H9 (cell line): Measurements from ENCODE around the gene SHANK3. TPM values are rescaled to one million over a fixed set of nuclear protein-coding genes. Genes with fewer than 3 reads are reported as not detected.
A peak's percentile ranks its signal among the peaks of the same experiment; 100 is the strongest.

ENCODE experiments used
- DNase-seq: peaks from one replicate; pipeline ENCODE4 v3.0.0-alpha.2; 2017
- H2AFZ ChIP-seq: one replicate; pipeline ENCODE4 v1.6.1; 2013; ENCODE audit warnings: mild to moderate bottlenecking, low read length, control low read depth, moderate library complexity
- H2AK5ac ChIP-seq: 2 replicates; pipeline ENCODE4 v1.6.1; 2013; ENCODE audit warnings: low read length, control low read depth, mixed read lengths; ENCODE audit not compliant: insufficient read length
- H2BK120ac ChIP-seq: one replicate; pipeline ENCODE4 v1.6.1; 2013; ENCODE audit warnings: low read depth, mild to moderate bottlenecking, low read length, control low read depth, inconsistent platforms; ENCODE audit not compliant: poor library complexity, severe bottlenecking
- H2BK12ac ChIP-seq: 2 replicates; pipeline ENCODE4 v1.6.1; 2013; ENCODE audit warnings: low read length, control low read depth, mixed read lengths, low read depth; ENCODE audit not compliant: insufficient read length
- H2BK15ac ChIP-seq: 2 replicates; pipeline ENCODE4 v1.6.1; 2013; ENCODE audit warnings: low read depth, low read length, control low read depth
- H2BK20ac ChIP-seq: one replicate; pipeline ENCODE4 v1.6.1; 2013; ENCODE audit warnings: low read depth, mild to moderate bottlenecking, low read length, control low read depth, inconsistent platforms; ENCODE audit not compliant: poor library complexity, severe bottlenecking
- H2BK5ac ChIP-seq: 2 replicates; pipeline ENCODE4 v1.6.1; 2013; ENCODE audit warnings: low read length, control low read depth, mixed read lengths; ENCODE audit not compliant: insufficient read length
- H3K14ac ChIP-seq: 2 replicates; pipeline ENCODE4 v1.6.1; 2013; ENCODE audit warnings: low read length, control low read depth; ENCODE audit not compliant: insufficient read depth
- H3K18ac ChIP-seq: 2 replicates; pipeline ENCODE4 v1.6.1; 2013; ENCODE audit warnings: low read depth, mild to moderate bottlenecking, mixed read lengths, low read length, control low read depth; ENCODE audit not compliant: insufficient read length
- H3K23ac ChIP-seq: 2 replicates; pipeline ENCODE4 v1.6.1; 2013; ENCODE audit warnings: low read length, control low read depth, mixed read lengths, low read depth; ENCODE audit not compliant: insufficient read length
- H3K23me2 ChIP-seq: 2 replicates; pipeline ENCODE4 v1.6.1; 2013; ENCODE audit warnings: low read depth, mild to moderate bottlenecking, mixed read lengths, low read length, control low read depth; ENCODE audit not compliant: insufficient read length, poor library complexity, severe bottlenecking
- H3K27ac ChIP-seq: 2 replicates; pipeline ENCODE4 v1.5.1; 2013; ENCODE audit warnings: low read length, control low read depth, mixed read lengths, low read depth; ENCODE audit not compliant: insufficient read length
- H3K27me3 ChIP-seq: 2 replicates; pipeline ENCODE4 v1.6.1; 2013; ENCODE audit warnings: low read length, control low read depth, inconsistent platforms; ENCODE audit not compliant: insufficient read depth
- H3K4ac ChIP-seq: 2 replicates; pipeline ENCODE4 v1.6.1; 2013; ENCODE audit warnings: low read depth, mild to moderate bottlenecking, control low read depth, inconsistent platforms, low read length, moderate library complexity
- H3K4me1 ChIP-seq: 2 replicates; pipeline ENCODE4 v1.6.1; 2013; ENCODE audit warnings: low read length, control low read depth, inconsistent platforms; ENCODE audit not compliant: insufficient read depth
- H3K4me2 ChIP-seq: 2 replicates; pipeline ENCODE4 v1.6.1; 2013; ENCODE audit warnings: low read length, control low read depth, mixed read lengths; ENCODE audit not compliant: insufficient read length, insufficient read depth
- H3K56ac ChIP-seq: 2 replicates; pipeline ENCODE4 v1.6.1; 2013; ENCODE audit warnings: low read depth, mild to moderate bottlenecking, mixed read lengths, low read length, control low read depth; ENCODE audit not compliant: insufficient read length
- H3K79me1 ChIP-seq: 2 replicates; pipeline ENCODE4 v1.6.1; 2013; ENCODE audit warnings: low read depth, mild to moderate bottlenecking, moderate library complexity, low read length, control low read depth, inconsistent platforms; ENCODE audit not compliant: insufficient read depth, poor library complexity, severe bottlenecking
- H3K79me2 ChIP-seq: 2 replicates; pipeline ENCODE4 v1.6.1; 2013; ENCODE audit warnings: low read length, control low read depth, inconsistent platforms; ENCODE audit not compliant: insufficient read depth
- H3K9ac ChIP-seq: 2 replicates; pipeline ENCODE4 v1.6.1; 2013; ENCODE audit warnings: low read length, control low read depth, mixed read lengths; ENCODE audit not compliant: insufficient read length; ENCODE audit errors: extremely low read depth
- H3K9me3 ChIP-seq: one replicate; pipeline ENCODE4 v1.6.1; 2013; ENCODE audit warnings: low read depth, low read length, inconsistent platforms; ENCODE audit not compliant: control insufficient read depth
- H3T11ph ChIP-seq: one replicate; pipeline ENCODE4 v1.6.1; 2013; ENCODE audit warnings: mild to moderate bottlenecking, low read length, control low read depth, inconsistent platforms
- H4K20me1 ChIP-seq: one replicate; pipeline ENCODE4 v1.6.1; 2013; ENCODE audit not compliant: control insufficient read depth, insufficient read length, insufficient read depth
- H4K5ac ChIP-seq: 2 replicates; pipeline ENCODE4 v1.6.1; 2013; ENCODE audit warnings: low read depth, mild to moderate bottlenecking, mixed read lengths, low read length, control low read depth; ENCODE audit not compliant: insufficient read length
- H4K8ac ChIP-seq: replicated peaks from 2 replicates; pipeline ENCODE4 v1.6.1; 2013; ENCODE audit warnings: low read length, control low read depth, mixed read lengths, low read depth; ENCODE audit not compliant: insufficient read length
- H4K91ac ChIP-seq: 2 replicates; pipeline ENCODE4 v1.6.1; 2013; ENCODE audit warnings: low read depth, mild to moderate bottlenecking, moderate library complexity, mixed read lengths, low read length, control low read depth; ENCODE audit not compliant: insufficient read length
- H3K27ac Mint-ChIP-seq, 3 experiments: 2 replicates in 2 of 3; 3 replicates in 1 of 3; pipeline ENCODE4 v1.8.0; 2020 to 2021; ENCODE audit warnings: mixed read lengths in 3 of 3, mild to moderate bottlenecking in 1 of 3, moderate library complexity in 1 of 3
- H3K27me3 Mint-ChIP-seq: 2 replicates; pipeline ENCODE4 v1.8.0; 2021; ENCODE audit warnings: low read depth, mild to moderate bottlenecking, moderate library complexity, mixed read lengths
- H3K36me3 Mint-ChIP-seq, 3 experiments: 2 replicates in 2 of 3; 3 replicates in 1 of 3; pipeline ENCODE4 v1.8.0; 2020 to 2021; ENCODE audit warnings: low read depth in 3 of 3, mixed read lengths in 3 of 3; ENCODE audit not compliant: insufficient read depth in 1 of 3
- H3K4me1 Mint-ChIP-seq, 2 experiments: 2 replicates each; pipeline ENCODE4 v1.8.0; 2020; ENCODE audit warnings: mixed read lengths in 2 of 2
- H3K4me3 Mint-ChIP-seq, 2 experiments: 2 replicates in 1 of 2; 3 replicates in 1 of 2; pipeline ENCODE4 v1.8.0; 2020 to 2021; ENCODE audit warnings: mild to moderate bottlenecking in 2 of 2, mixed read lengths in 2 of 2, moderate library complexity in 1 of 2
- H3K9me3 Mint-ChIP-seq, 2 experiments: 2 replicates in 1 of 2; 3 replicates in 1 of 2; pipeline ENCODE4 v1.8.0; 2020; ENCODE audit warnings: mild to moderate bottlenecking in 2 of 2, mixed read lengths in 2 of 2, moderate library complexity in 1 of 2
- WGBS: extraction: QIAGEN DNeasy Blood & Tissue Kit; methylation state at CpG from one replicate; pipeline ENCODE4 v1.1.7; 2013; ENCODE audit warnings: missing lambda C conversion rate, low lambda C conversion rate, mixed read lengths; ENCODE audit not compliant: insufficient read length; ENCODE audit errors: extremely low coverage; 5-methylcytosine and 5-hydroxymethylcytosine counted together
- total RNA-seq: library from RNA; stranded (reverse); gene quantifications from 2 replicates; pipeline ENCODE4 v1.2.1, GENCODE V29; 2021
- TF ChIP-seq, protein P1 (sequence below): fragments of 200-600 bp; sonication (generic); conservative IDR thresholded peaks from 3 replicates; pipeline ENCODE4 v1.8.0; 2021; ENCODE audit warnings: antibody characterized with exemption, mild to moderate bottlenecking

Gene SHANK3
- total RNA-seq, 1 experiment from 2014 or later = 8.7 TPM

DNA sequence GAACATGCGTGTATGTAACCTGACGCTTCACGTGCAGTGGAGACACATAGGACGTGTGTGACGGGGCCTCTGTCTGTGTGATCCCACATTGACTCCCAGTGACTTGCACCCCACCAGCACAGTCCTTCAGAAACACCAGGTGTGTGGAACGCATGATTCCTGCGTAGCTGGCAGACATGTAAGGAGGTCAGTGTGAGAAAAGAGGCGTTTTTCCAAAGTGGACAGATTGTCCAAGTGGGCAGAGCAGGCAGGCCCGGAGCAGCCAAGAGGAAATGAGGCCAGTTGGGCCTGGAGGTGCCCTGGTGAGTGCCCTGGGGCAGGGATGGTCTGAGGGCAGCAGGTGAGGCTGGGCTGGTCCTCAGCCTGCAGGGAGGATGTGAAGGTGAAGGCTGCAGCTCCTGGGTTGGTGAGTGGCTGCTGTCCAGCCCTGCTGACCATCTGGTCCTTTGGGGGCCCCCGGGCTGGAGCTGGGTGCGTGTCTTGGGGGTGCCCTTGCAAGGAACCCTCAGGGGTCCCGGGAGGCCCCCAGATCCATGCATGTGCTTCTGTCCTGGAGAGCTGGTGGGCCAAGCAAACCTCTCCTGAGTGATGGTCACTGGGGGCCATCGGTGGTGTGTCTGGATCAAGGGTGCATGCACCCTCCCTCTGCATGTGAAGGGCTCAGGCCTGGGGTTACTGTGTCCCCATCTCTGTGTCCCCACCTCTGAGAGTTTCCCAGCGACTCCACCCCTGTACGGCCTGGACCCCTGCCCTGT lies 26.6 kb downstream of the SHANK3 start:
- Histone ChIP-seq H4K5ac (no peak overlapping the region), H3K4me1 (no peaks in the 10 kb centered on the region), H3T11ph (no peak overlapping the region), H3K18ac (no peak overlapping the region), H3K23me2 (peaks cover 8% of the 10 kb centered on the region), H4K91ac (no peak overlapping the region), H3K27ac (no peak overlapping the region), H3K4ac (no peak overlapping the region), H3K79me1 (no peaks in the 10 kb centered on the region), H3K56ac (no peak overlapping the region), H2BK120ac (no peak overlapping the region), H3K4me2 (no peak overlapping the region), H3K27me3 (peaks cover 5% of the 10 kb centered on the region; the same call in 1 of the 2 replicates), H2BK5ac (no peak overlapping the region), H3K23ac (no peak overlapping the region), H4K8ac (no peak overlapping the region), H3K14ac (no peak overlapping the region), H3K9ac (no peak overlapping the region), H2AK5ac (no peak overlapping the region), H3K79me2 (no peaks in the 10 kb centered on the region), H2BK15ac (no peak overlapping the region), H3K9me3 (no peaks in the 10 kb centered on the region), H2BK12ac (no peak overlapping the region), H2BK20ac (no peak overlapping the region), H4K20me1 (no peaks in the 10 kb centered on the region), H2AFZ (no peak overlapping the region)
- Mint-ChIP-seq H3K4me3 (peak overlapping the region in 1 of 2 experiments; percentile 39; a peak in 2 of 5 replicates), H3K27ac (no peak overlapping the region), H3K9me3 (no peaks in the 10 kb centered on the region), H3K36me3 (peaks cover 0 to 9% (median 4%) of the 10 kb centered on the region in 3 experiments; a peak in 4 of 7 replicates), H3K4me1 (peaks cover 2 to 16% of the 10 kb centered on the region in 2 experiments), H3K27me3 (peaks cover 49% of the 10 kb centered on the region)
- WGBS = no CpG with 5 or more reads among the region's 15 CpGs
- TF ChIP-seq, protein P1, sequence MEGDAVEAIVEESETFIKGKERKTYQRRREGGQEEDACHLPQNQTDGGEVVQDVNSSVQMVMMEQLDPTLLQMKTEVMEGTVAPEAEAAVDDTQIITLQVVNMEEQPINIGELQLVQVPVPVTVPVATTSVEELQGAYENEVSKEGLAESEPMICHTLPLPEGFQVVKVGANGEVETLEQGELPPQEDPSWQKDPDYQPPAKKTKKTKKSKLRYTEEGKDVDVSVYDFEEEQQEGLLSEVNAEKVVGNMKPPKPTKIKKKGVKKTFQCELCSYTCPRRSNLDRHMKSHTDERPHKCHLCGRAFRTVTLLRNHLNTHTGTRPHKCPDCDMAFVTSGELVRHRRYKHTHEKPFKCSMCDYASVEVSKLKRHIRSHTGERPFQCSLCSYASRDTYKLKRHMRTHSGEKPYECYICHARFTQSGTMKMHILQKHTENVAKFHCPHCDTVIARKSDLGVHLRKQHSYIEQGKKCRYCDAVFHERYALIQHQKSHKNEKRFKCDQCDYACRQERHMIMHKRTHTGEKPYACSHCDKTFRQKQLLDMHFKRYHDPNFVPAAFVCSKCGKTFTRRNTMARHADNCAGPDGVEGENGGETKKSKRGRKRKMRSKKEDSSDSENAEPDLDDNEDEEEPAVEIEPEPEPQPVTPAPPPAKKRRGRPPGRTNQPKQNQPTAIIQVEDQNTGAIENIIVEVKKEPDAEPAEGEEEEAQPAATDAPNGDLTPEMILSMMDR = no peak
- DNase-seq = no peak
